ENCODE data around the gene SGK2.

SGK2 gene

DNA sequence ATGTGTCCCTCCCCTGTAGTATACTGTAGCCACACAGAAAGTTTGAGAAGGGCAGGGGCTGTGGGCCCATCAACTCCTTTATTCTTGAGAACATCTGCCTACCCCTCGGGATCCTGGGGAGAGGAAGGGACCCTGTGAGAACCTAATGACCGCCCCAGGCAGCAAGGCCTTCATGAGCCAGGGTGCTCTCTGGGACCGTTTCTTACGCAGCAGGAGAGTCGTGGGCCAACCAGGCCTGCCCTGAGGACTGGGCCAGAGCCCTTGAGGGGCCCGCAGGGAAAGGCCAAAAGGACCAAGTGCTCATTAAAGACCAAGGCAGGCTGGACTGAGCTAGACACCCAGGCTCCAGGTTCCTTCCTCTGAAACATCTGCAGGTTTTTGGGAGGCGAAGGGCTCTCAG lies 5.2 kb downstream of the SGK2 start:
- no peak for TF ChIP-seq Cebpa-rat (IDR thresholded peaks at IDR 0.05)
- Histone ChIP-seq H3K27me3 (no peaks in the 10 kb centered on the region), H3K9ac (no peak overlapping the region), H3K4me1 (peaks cover 0 to 8% (median 0%) of the 10 kb centered on the region in 10 experiments; a peak in 4 of 20 replicates), H3K36me3 (no peaks in the 10 kb centered on the region), H3K4me2 (no peak overlapping the region), H3K4me3 (no peak overlapping the region), H3K9me3 (replicated peaks in 1 of 11) (no peaks in the 10 kb centered on the region), H3K27ac (no peak overlapping the region), H4K20me1 (no peaks in the 10 kb centered on the region)

DNA sequence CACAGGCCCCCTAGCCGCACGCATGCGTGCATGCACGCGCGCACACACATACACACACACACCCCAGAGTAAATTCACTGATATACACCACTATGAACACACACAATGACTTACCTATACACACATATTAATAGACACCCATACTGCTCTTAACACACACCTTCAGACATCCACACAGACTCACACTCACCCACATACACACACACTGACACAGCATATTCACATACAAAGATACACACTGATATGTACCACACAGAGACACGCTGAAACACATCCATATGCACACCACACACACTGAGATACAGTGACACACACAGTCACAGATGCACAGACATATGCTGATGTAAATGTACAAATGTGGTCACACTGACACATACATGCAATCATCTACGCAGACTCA lies 5.6 kb downstream of the SGK2 start:
- H4K20me1 ChIP-seq, result no peaks in the 10 kb centered on the region
- H3K4me2 ChIP-seq, result no peak overlapping the region
- peaks cover 0 to 8% (median 0%) of the 10 kb centered on the region in 10 experiments; a peak in 4 of 20 replicates for H3K4me1 ChIP-seq
- no peak for TF ChIP-seq Cebpa-rat (IDR thresholded peaks at IDR 0.05)
- H3K27ac ChIP-seq, result no peak overlapping the region
- no peak overlapping the region for H3K9ac ChIP-seq
- no peaks in the 10 kb centered on the region for H3K36me3 ChIP-seq
- H3K27me3 ChIP-seq, result no peaks in the 10 kb centered on the region
- no peaks in the 10 kb centered on the region for H3K9me3 ChIP-seq (replicated peaks in 1 of 11)
- H3K4me3 ChIP-seq, result no peak overlapping the region

GRCh38 chr20:43564993-43565757 lies 6.3 kb downstream of the SGK2 start:
- no peak overlapping the region for H3K27ac ChIP-seq
- H3K36me3 ChIP-seq, result no peaks in the 10 kb centered on the region
- peaks cover 0 to 8% (median 0%) of the 10 kb centered on the region in 10 experiments; a peak in 4 of 20 replicates for H3K4me1 ChIP-seq
- no peaks in the 10 kb centered on the region for H4K20me1 ChIP-seq
- no peaks in the 10 kb centered on the region for H3K27me3 ChIP-seq
- TF ChIP-seq Cebpa-rat (IDR thresholded peaks at IDR 0.05), result no peak
- H3K4me3 ChIP-seq, result no peak overlapping the region
- no peaks in the 10 kb centered on the region for H3K9me3 ChIP-seq (replicated peaks in 1 of 11)
- H3K4me2 ChIP-seq, result no peak overlapping the region
- no peak overlapping the region for H3K9ac ChIP-seq

GRCh38 chr20:43565758-43566104 lies 6.9 kb downstream of the SGK2 start:
- TF ChIP-seq Cebpa-rat (IDR thresholded peaks at IDR 0.05), result no peak
- no peak overlapping the region for H3K4me3 ChIP-seq

GRCh38 chr20:43567477-43567876 lies 8.7 kb downstream of the SGK2 start:
- no peak overlapping the region for H3K9ac ChIP-seq
- H3K4me3 ChIP-seq, result no peak overlapping the region
- H4K20me1 ChIP-seq, result no peaks in the 10 kb centered on the region
- no peaks in the 10 kb centered on the region for H3K36me3 ChIP-seq
- no peak overlapping the region for H3K27ac ChIP-seq
- peaks cover 0 to 8% (median 0%) of the 10 kb centered on the region in 10 experiments; a peak in 4 of 20 replicates for H3K4me1 ChIP-seq
- no peaks in the 10 kb centered on the region for H3K27me3 ChIP-seq
- TF ChIP-seq Cebpa-rat (IDR thresholded peaks at IDR 0.05), result no peak
- no peaks in the 10 kb centered on the region for H3K9me3 ChIP-seq (replicated peaks in 1 of 11)
- peak overlapping the region in 2 of 11 experiments; percentile 30 to 36; a peak in 2 of 22 replicates for H3K4me2 ChIP-seq

More at GRCh38 chr20:43565758-43566104, 6.9 kb downstream of the SGK2 start:
- H3K4me1 ChIP-seq, result peaks cover 0 to 8% (median 0%) of the 10 kb centered on the region in 10 experiments; a peak in 4 of 20 replicates
- H3K27ac ChIP-seq, result no peak overlapping the region
- H3K9ac ChIP-seq, result no peak overlapping the region
- H3K4me2 ChIP-seq, result no peak overlapping the region
- no peaks in the 10 kb centered on the region for H3K36me3 ChIP-seq
- H3K9me3 ChIP-seq (replicated peaks in 1 of 11), result no peaks in the 10 kb centered on the region
- H3K27me3 ChIP-seq, result no peaks in the 10 kb centered on the region
- no peaks in the 10 kb centered on the region for H4K20me1 ChIP-seq

GRCh38 chr20:43568706-43569105 lies 9.9 kb downstream of the SGK2 start:
- H4K20me1 ChIP-seq, result no peaks in the 10 kb centered on the region

DNA sequence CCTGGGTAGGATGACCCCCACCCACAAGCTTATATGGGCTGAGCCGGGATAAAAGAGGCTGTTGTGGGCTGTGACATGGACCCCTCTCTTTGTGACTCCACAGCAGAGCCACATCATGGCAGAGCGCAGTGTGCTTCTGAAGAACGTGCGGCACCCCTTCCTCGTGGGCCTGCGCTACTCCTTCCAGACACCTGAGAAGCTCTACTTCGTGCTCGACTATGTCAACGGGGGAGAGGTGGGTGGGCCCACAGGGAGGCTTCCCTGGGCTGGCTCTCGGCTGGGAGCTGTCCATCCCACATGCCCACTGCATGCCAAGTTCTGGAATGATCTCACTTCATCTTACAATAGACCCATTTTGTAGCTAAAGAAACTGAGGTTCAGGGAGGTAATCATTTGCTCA lies 10.5 kb downstream of the SGK2 start:
- Histone ChIP-seq H3K9me3 (replicated peaks in 1 of 11) (no peaks in the 10 kb centered on the region), H3K27ac (no peak overlapping the region), H3K9ac (no peak overlapping the region), H4K20me1 (no peaks in the 10 kb centered on the region), H3K4me3 (no peak overlapping the region), H3K4me2 (no peak overlapping the region), H3K36me3 (no peaks in the 10 kb centered on the region), H3K27me3 (no peaks in the 10 kb centered on the region), H3K4me1 (peaks cover 0 to 8% (median 0%) of the 10 kb centered on the region in 10 experiments; a peak in 4 of 20 replicates)
- no peak for TF ChIP-seq Cebpa-rat (IDR thresholded peaks at IDR 0.05)

More at GRCh38 chr20:43568706-43569105, 9.9 kb downstream of the SGK2 start:
- H3K9me3 ChIP-seq (replicated peaks in 1 of 11), result no peaks in the 10 kb centered on the region
- no peak overlapping the region for H3K9ac ChIP-seq
- H3K27ac ChIP-seq, result no peak overlapping the region
- no peak overlapping the region for H3K4me2 ChIP-seq
- H3K4me3 ChIP-seq, result no peak overlapping the region
- TF ChIP-seq Cebpa-rat (IDR thresholded peaks at IDR 0.05), result no peak
- peaks cover 0 to 8% (median 0%) of the 10 kb centered on the region in 10 experiments; a peak in 4 of 20 replicates for H3K4me1 ChIP-seq
- no peaks in the 10 kb centered on the region for H3K27me3 ChIP-seq
- H3K36me3 ChIP-seq, result no peaks in the 10 kb centered on the region

DNA sequence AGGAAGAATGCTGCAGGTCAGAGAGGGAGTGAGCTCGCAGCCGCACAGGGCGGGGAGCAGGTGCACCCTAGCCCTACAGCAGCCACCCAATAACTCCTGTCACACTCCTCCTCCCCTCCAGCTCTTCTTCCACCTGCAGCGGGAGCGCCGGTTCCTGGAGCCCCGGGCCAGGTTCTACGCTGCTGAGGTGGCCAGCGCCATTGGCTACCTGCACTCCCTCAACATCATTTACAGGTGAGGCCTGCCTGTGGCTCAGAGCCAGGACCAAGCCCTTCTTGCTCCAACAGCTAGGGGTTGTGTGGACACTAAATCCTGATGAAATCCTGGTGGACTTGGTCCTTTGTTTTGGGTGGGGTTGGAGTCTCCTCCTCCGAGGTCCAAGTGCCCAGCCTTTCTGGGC lies 11.7 kb downstream of the SGK2 start:
- TF ChIP-seq Cebpa-rat (IDR thresholded peaks at IDR 0.05), result no peak
- Histone ChIP-seq H3K9me3 (replicated peaks in 1 of 11) (no peaks in the 10 kb centered on the region), H3K27ac (no peak overlapping the region), H3K4me2 (no peak overlapping the region), H4K20me1 (no peaks in the 10 kb centered on the region), H3K4me3 (no peak overlapping the region), H3K36me3 (no peaks in the 10 kb centered on the region), H3K4me1 (peaks cover 0 to 8% (median 0%) of the 10 kb centered on the region in 10 experiments; a peak in 4 of 20 replicates), H3K9ac (no peak overlapping the region), H3K27me3 (no peaks in the 10 kb centered on the region)

DNA sequence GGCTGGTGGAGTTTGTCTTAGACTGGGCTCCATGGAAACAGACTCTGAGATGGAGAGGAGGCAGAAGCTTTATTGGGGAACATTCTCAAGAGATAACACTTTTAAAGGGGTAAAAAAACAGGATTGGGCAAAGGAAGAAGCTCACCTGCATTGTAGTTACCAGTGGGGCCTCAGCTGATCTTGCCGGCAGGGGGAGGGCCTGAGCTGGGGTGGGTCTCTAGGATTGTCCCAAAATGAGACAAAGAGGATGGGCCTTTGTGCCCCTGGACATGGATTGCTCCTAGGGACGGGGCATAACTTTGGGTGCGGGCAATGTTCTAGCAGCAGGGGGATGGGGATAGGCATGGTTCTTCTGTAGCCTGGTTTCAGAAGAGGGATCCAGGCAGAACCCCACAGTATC lies 12.5 kb downstream of the SGK2 start:
- Histone ChIP-seq H3K36me3 (no peaks in the 10 kb centered on the region), H3K4me2 (no peak overlapping the region), H3K27ac (no peak overlapping the region), H3K4me1 (peaks cover 0 to 8% (median 0%) of the 10 kb centered on the region in 10 experiments; a peak in 4 of 20 replicates), H3K27me3 (no peaks in the 10 kb centered on the region), H3K4me3 (no peak overlapping the region), H3K9me3 (replicated peaks in 1 of 11) (no peaks in the 10 kb centered on the region), H4K20me1 (no peaks in the 10 kb centered on the region), H3K9ac (no peak overlapping the region)
- TF ChIP-seq Cebpa-rat (IDR thresholded peaks at IDR 0.05), result no peak

GRCh38 chr20:43571771-43572170 lies 12.9 kb downstream of the SGK2 start:
- no peaks in the 10 kb centered on the region for H4K20me1 ChIP-seq
- TF ChIP-seq Cebpa-rat (IDR thresholded peaks at IDR 0.05), result no peak

More at GRCh38 chr20:43571771-43572170, 12.9 kb downstream of the SGK2 start:
- H3K4me1 ChIP-seq, result peaks cover 0 to 8% (median 0%) of the 10 kb centered on the region in 10 experiments; a peak in 4 of 20 replicates
- H3K27me3 ChIP-seq, result no peaks in the 10 kb centered on the region
- no peaks in the 10 kb centered on the region for H3K9me3 ChIP-seq (replicated peaks in 1 of 11)
- H3K4me2 ChIP-seq, result no peak overlapping the region
- H3K9ac ChIP-seq, result no peak overlapping the region
- no peak overlapping the region for H3K27ac ChIP-seq
- no peaks in the 10 kb centered on the region for H3K36me3 ChIP-seq
- H3K4me3 ChIP-seq, result no peak overlapping the region

Measured in BLaER1 treated with 17β-estradiol and CSF1 and Interleukin-3, amounts not matched to agents 10 nM and 100 nM (cell line).